Gastrocnemius medialis (tissue), 4 donors: ENCODE measurements around the gene SLC26A8. TPM values are rescaled to one million over a fixed set of nuclear protein-coding genes. Genes with fewer than 3 reads are reported as not detected.

Experiments used
- ATAC-seq, 2 donors: fragments of 150-250 bp; one replicate each; pipeline ENCODE4 v1.9.1; 2016
- DNase-seq, 2 donors: peaks; one replicate each; pipeline ENCODE4 v3.0.0-alpha.2; 2019
- H3K27ac ChIP-seq, 4 donors: fragments of 200-600 bp; sonication (generic); 1 replicate in 1 of 4; 2 replicates in 3 of 4; pipeline ENCODE4 v1.5.1; 2016 to 2018; ENCODE audit warnings: mild to moderate bottlenecking in 2 of 4, moderate library complexity in 1 of 4
- H3K27me3 ChIP-seq, 3 donors: fragments of 200-600 bp; sonication (generic) in 2 of 3; 1 replicate in 1 of 3; 2 replicates in 2 of 3; pipeline versions ENCODE4 v1.5.1 to v1.6.0; 2016 to 2019; ENCODE audit warnings: mild to moderate bottlenecking in 1 of 3, moderate library complexity in 1 of 3
- H3K36me3 ChIP-seq, 2 donors: fragments of 200-600 bp; sonication (generic) in 1 of 2; one replicate each; pipeline ENCODE4 v1.5.1; 2017 to 2018
- H3K4me1 ChIP-seq, 2 donors: fragments of 200-600 bp; sonication (generic) in 1 of 2; one replicate each; pipeline ENCODE4 v1.5.1; 2016 to 2017; ENCODE audit warnings: mild to moderate bottlenecking in 2 of 2
- H3K4me3 ChIP-seq, 4 donors: fragments of 200-600 bp; sonication (generic) in 3 of 4; 1 replicate in 1 of 4; 2 replicates in 3 of 4; pipeline ENCODE4 v1.5.1; 2016 to 2019; ENCODE audit warnings: mild to moderate bottlenecking in 2 of 4
- H3K9me3 ChIP-seq, 3 donors: fragments of 200-600 bp; sonication (generic) in 2 of 3; 1 replicate in 1 of 3; 2 replicates in 2 of 3; pipeline ENCODE4 v1.5.1; 2016 to 2019
- POLR2A ChIP-seq, 2 donors: fragments of 450-650 bp; IDR thresholded peaks; one replicate each; pipeline ENCODE4 v1.6.1; 2017; ENCODE audit warnings: antibody characterized with exemption in 2 of 2, mild to moderate bottlenecking in 2 of 2, moderate library complexity in 2 of 2
- in situ Hi-C, 4 donors: fragments of 200-750 bp; cut with MboI; loops; one replicate each; pipeline versions ENCODE4 v1.15.0 to v1.8.0; 2017; ENCODE audit warnings: low sequenced_read_pairs in 4 of 4
- intact Hi-C: fragments of 100-400 bp; cut with DNase I; formaldehyde crosslinking; loops from one replicate; pipeline ENCODE4 v1.15.1; 2023; ENCODE audit warnings: low total_unique reads
- total RNA-seq, 4 donors: library from RNA; depleted of rRNA; stranded (reverse); fragments of >200 nt; gene quantifications; one replicate each; pipeline versions ENCODE4 v1.1.0 to v1.2.3, GENCODE V29; 2016
- TF ChIP-seq, protein P1 (sequence below), 5 experiments: fragments of 450-650 bp in 3 of 5; fragments of 200-600 bp in 2 of 5; sonication (generic) in 2 of 5; IDR thresholded peaks in 4 of 5; conservative IDR thresholded peaks in 1 of 5; 1 replicate in 4 of 5; 2 replicates in 1 of 5; pipeline ENCODE4 v1.5.1; 2016 to 2019; ENCODE audit warnings: antibody characterized with exemption in 5 of 5, mild to moderate bottlenecking in 3 of 5, moderate library complexity in 3 of 5

SLC26A8 gene
- total RNA-seq, 4 donors from 2014 or later: 0.11 TPM; not detected in 3

DNA sequence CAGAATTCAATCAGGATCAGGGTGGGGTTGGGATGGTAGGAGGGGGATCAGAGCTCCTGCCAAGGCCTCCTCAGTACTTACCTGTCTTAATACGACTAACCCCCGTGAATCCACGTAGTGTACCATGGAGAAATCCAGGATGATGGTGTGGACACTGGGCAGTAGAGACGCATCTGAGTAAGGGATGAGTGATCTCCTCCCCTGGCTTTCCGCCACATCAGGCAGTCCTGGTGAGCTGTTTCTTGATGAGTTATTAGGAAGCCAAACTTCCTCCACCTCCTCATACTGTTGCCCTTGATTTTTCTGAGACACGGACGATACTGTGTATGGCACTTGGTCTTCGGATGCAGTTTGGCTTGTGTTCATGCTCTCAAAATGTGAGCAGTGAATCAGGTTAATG, 69.4 kb downstream of the SLC26A8 start:
- TF ChIP-seq, protein P1, sequence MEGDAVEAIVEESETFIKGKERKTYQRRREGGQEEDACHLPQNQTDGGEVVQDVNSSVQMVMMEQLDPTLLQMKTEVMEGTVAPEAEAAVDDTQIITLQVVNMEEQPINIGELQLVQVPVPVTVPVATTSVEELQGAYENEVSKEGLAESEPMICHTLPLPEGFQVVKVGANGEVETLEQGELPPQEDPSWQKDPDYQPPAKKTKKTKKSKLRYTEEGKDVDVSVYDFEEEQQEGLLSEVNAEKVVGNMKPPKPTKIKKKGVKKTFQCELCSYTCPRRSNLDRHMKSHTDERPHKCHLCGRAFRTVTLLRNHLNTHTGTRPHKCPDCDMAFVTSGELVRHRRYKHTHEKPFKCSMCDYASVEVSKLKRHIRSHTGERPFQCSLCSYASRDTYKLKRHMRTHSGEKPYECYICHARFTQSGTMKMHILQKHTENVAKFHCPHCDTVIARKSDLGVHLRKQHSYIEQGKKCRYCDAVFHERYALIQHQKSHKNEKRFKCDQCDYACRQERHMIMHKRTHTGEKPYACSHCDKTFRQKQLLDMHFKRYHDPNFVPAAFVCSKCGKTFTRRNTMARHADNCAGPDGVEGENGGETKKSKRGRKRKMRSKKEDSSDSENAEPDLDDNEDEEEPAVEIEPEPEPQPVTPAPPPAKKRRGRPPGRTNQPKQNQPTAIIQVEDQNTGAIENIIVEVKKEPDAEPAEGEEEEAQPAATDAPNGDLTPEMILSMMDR (IDR thresholded peaks at IDR 0.05 in 4 of 5, conservative IDR thresholded peaks at IDR 0.05 in 1 of 5): no peak
- no peak for TF ChIP-seq POLR2A (IDR thresholded peaks at IDR 0.05)
- Histone ChIP-seq H3K4me3 (no peak overlapping the region), H3K4me1 (no peaks in the 10 kb centered on the region), H3K27me3 (peaks cover 0 to 6% (median 0%) of the 10 kb centered on the region in 3 donors), H3K27ac (no peak overlapping the region), H3K9me3 (no peaks in the 10 kb centered on the region), H3K36me3 (no peaks in the 10 kb centered on the region)
- intact Hi-C loops: no loop called here
- no peak for ATAC-seq
- in situ Hi-C loops: no loop called here
- DNase-seq: no peak

DNA sequence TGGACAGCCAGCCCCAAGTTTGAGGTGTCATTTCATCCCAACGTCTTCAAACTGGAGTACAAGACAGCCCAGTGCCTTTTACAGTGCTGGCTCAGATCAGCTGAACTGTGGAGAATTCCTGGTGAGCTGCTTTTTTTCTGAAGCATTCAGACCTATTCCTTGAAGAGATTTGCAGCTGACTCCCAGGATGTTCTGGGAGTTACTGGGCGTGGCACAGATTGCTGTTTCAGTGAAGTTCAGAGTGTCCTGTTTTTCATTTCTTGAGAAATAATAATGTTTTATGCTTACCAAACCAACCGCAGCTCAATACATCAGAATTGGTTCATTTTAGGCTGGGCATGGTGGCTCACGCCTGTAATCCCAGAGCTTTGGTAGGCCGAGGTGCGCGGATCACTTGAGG, 70.1 kb downstream of the SLC26A8 start:
- Histone ChIP-seq H3K4me3 (no peak overlapping the region), H3K9me3 (no peaks in the 10 kb centered on the region), H3K27me3 (peaks cover 0 to 4% (median 0%) of the 10 kb centered on the region in 3 donors), H3K27ac (no peak overlapping the region), H3K36me3 (no peaks in the 10 kb centered on the region), H3K4me1 (no peaks in the 10 kb centered on the region)
- no peak for ATAC-seq
- intact Hi-C loops (no loop called here), in situ Hi-C loops (no loop called here)
- no peak for DNase-seq
- TF ChIP-seq, protein P1 (IDR thresholded peaks at IDR 0.05 in 4 of 5, conservative IDR thresholded peaks at IDR 0.05 in 1 of 5): no peak
- TF ChIP-seq POLR2A (IDR thresholded peaks at IDR 0.05): no peak

DNA sequence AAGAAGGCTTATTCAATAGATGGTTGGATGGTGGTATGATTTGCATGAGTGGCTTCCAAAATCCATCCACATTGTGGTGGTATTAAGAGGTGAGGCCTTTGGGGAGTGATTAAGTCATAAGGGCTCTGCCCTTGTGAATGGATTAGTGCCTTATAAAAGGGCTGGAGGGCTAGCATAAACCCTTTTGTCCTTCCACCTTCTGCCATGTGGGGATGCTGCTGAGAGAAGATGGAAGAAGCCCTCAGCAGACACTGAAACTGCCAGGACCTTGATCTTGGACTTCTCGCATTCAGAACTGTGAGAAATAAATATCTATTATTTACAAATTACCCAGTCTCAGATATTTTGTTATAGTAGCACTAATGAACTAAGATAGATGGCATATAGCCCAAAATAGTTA, 75.7 kb downstream of the SLC26A8 start:
- in situ Hi-C loops (no loop called here), intact Hi-C loops (no loop called here)
- DNase-seq (no peak), ATAC-seq (no peak)
- H3K27me3 ChIP-seq: no peaks in the 10 kb centered on the region
- no peaks in the 10 kb centered on the region for H3K9me3 ChIP-seq
- H3K4me1 ChIP-seq: no peaks in the 10 kb centered on the region
- H3K36me3 ChIP-seq: no peaks in the 10 kb centered on the region
- no peak overlapping the region for H3K4me3 ChIP-seq
- H3K27ac ChIP-seq: no peak overlapping the region
- TF ChIP-seq, protein P1 (IDR thresholded peaks at IDR 0.05 in 4 of 5, conservative IDR thresholded peaks at IDR 0.05 in 1 of 5): no peak
- TF ChIP-seq POLR2A (IDR thresholded peaks at IDR 0.05): no peak

DNA sequence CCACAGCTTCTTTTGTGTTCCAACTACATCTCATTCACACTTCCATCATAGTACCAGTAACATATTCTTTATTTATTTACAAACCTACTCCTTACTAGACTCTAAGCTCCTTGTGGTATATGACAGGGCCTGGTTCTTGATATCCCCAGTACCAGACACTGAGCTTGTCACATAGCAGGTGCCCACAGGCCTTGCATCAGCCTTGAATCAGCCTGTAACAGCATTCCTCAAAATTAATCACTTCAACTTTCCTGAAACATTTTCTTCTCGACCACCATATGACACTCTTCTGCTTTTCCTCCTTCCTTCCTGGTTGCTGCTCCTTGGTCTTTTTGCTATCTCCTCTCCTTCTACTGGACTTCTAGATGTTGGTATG, 78.8 kb downstream of the SLC26A8 start:
- intact Hi-C loops: no loop called here

More for the DNA sequence above, 78.8 kb downstream of the SLC26A8 start:
- H3K27me3 ChIP-seq: no peaks in the 10 kb centered on the region
- H3K4me1 ChIP-seq: no peaks in the 10 kb centered on the region
- DNase-seq (no peak), ATAC-seq (no peak)
- no peaks in the 10 kb centered on the region for H3K9me3 ChIP-seq
- H3K27ac ChIP-seq: no peak overlapping the region
- H3K36me3 ChIP-seq: no peaks in the 10 kb centered on the region
- in situ Hi-C loops: no loop called here
- H3K4me3 ChIP-seq: no peak overlapping the region
- no peak for TF ChIP-seq POLR2A (IDR thresholded peaks at IDR 0.05)
- TF ChIP-seq, protein P1 (IDR thresholded peaks at IDR 0.05 in 4 of 5, conservative IDR thresholded peaks at IDR 0.05 in 1 of 5): no peak
